Lung (tissue), 12 donors: ENCODE measurements around the gene HSD17B11. TPM values are rescaled to one million over a fixed set of nuclear protein-coding genes. Genes with fewer than 3 reads are reported as not detected.
A peak's percentile ranks its signal among the peaks of the same experiment; 100 is the strongest.
"Not testable (repeated sequence)": the region's sequence is repeated elsewhere in the genome, so short reads cannot be mapped to it uniquely, and the experiment has no call there.

ENCODE experiments used
- ATAC-seq: fragments of 200-7000 bp; cut with Tn5 transposase; one replicate; pipeline ENCODE4 v1.9.1; 2020; ENCODE audit warnings: moderate number of reproducible peaks; ENCODE audit not compliant: insufficient read depth, low FRiP score
- DNase-seq, 3 donors: peaks; one replicate each; pipeline ENCODE4 v3.0.0-alpha.2; 2013 to 2017
- H3K27ac ChIP-seq, 2 donors: one replicate each; pipeline ENCODE4 v1.5.1; 2013; ENCODE audit warnings: mild to moderate bottlenecking in 2 of 2, moderate library complexity in 2 of 2, control low read depth in 1 of 2, inconsistent platforms in 1 of 2, low read depth in 1 of 2, low read length in 1 of 2
- H3K27me3 ChIP-seq, 3 donors: one replicate each; pipeline ENCODE4 v1.5.1; 2013; ENCODE audit warnings: low read length in 2 of 3; ENCODE audit not compliant: control insufficient read depth in 3 of 3, insufficient read depth in 3 of 3
- H3K36me3 ChIP-seq, 4 donors: one replicate each; pipeline ENCODE4 v1.5.1; 2013; ENCODE audit warnings: low read length in 4 of 4, mild to moderate bottlenecking in 1 of 4, moderate library complexity in 1 of 4; ENCODE audit not compliant: control insufficient read depth in 4 of 4, insufficient read depth in 4 of 4
- H3K4me1 ChIP-seq, 5 donors: one replicate each; pipeline ENCODE4 v1.5.1; 2013; ENCODE audit warnings: low read length in 5 of 5, mild to moderate bottlenecking in 2 of 5, moderate library complexity in 1 of 5; ENCODE audit not compliant: control insufficient read depth in 5 of 5, insufficient read depth in 5 of 5
- H3K4me3 ChIP-seq: one replicate; pipeline ENCODE4 v1.5.1; 2013; ENCODE audit warnings: mild to moderate bottlenecking, control low read depth, moderate library complexity
- H3K9ac ChIP-seq, 2 donors: one replicate each; pipeline ENCODE4 v1.5.1; 2013; ENCODE audit warnings: low read length in 2 of 2, control low read depth in 1 of 2; ENCODE audit not compliant: insufficient read depth in 1 of 2
- H3K9me3 ChIP-seq, 4 donors: one replicate each; pipeline ENCODE4 v1.5.1; 2013; ENCODE audit warnings: low read length in 3 of 4, mild to moderate bottlenecking in 1 of 4, moderate library complexity in 1 of 4; ENCODE audit not compliant: control insufficient read depth in 4 of 4, insufficient read depth in 3 of 4
- WGBS, 2 donors: extraction: QIAGEN DNeasy Blood & Tissue Kit; methylation state at CpG; one replicate each; pipeline ENCODE4 v1.1.7; 2013; 5-methylcytosine and 5-hydroxymethylcytosine counted together
- polyA plus RNA-seq, 2 donors: library from polyadenylated mRNA; stranded (reverse); fragments of 200-250 nt; gene quantifications; one replicate each; pipeline ENCODE4 v1.2.1, GENCODE V29; 2013
- total RNA-seq, 2 donors: library from RNA; depleted of rRNA in 1 of 2; stranded (reverse); fragments of >200 nt in 1 of 2; gene quantifications; one replicate each; pipeline ENCODE4 v1.2.1, GENCODE V29; 2014 to 2021
- TF ChIP-seq, protein P1 (sequence below): IDR thresholded peaks from 2 replicates; pipeline ENCODE4 v1.5.1; 2012; ENCODE audit warnings: mild to moderate bottlenecking; ENCODE audit errors: control extremely low read depth, extremely low read depth
- donor health status: control.
- donor health status: control.
- donor health status: Bipolar disorder and iron deficiency.
- donor health status: healthy.
- donor health status: DM: yes; HTN: yes; CAD: no.

The HSD17B11 gene
- total and polyA plus RNA-seq, 4 donors = 43.0 to 109 (median 55.4) TPM

DNA sequence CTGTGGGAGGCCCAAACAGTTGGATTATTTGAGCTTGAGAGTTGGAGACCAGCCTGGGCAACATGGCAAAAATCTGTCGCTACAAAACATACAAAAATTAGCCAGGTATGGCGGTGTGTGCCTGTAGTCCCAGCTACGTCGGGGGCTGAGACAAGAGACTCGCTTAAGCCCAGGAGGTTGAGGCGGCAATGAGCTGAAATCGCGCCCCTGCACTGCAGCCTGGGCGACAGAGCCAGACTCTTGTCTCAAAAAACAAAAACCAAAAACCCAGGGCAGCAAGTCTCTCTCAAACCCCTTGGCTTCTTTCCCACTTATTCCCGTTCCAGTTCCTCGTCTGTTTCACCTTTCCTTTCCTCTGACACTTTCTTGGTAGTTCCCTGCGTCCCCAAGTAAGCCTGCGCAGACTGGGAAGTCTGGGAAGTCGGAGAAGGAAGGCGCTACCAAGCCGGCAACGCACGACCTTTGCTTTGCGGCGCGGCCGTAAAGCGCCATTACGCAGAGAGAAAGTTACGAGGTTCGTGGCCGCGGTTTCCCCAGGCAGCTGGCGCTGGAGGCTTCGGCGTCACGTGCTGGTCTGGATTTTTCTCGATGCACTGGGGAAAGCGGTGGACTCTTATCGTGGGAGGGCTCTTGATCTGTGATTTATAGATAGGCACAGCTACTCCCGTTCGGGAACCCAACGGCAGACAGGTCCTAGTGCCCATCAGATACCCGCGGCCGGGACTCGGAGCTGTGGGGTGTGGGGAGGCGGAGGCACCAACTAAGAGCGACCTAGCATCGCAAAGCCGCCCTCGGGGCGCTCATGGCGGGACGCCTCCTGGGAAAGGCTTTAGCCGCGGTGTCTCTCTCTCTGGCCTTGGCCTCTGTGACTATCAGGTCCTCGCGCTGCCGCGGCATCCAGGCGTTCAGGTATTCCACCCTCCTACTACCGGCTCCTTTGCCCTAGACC, 31.4 kb upstream of the HSD17B11 start, which contains the start of gene NUDT9:
Gene NUDT9, plus strand, starts transcription at position 470 of the 949 bp plus-strand sequence. Its CDS starts 333 bp downstream, at position 803.
- Histone ChIP-seq H3K4me3 (peak within 1 kb of the TSS; percentile 94), H3K36me3 (peaks cover 0 to 4% (median under 1%) of the 10 kb centered on the region in 4 donors), H3K9me3 (no peaks in the 10 kb centered on the region), H3K4me1 (peaks cover 0 to 12% (median 7%) of the 10 kb centered on the region in 5 donors), H3K27ac (peak within 1 kb of the TSS; percentile 92 to 93), H3K27me3 (no peaks in the 10 kb centered on the region), H3K9ac (peak within 1 kb of the TSS; percentile 85 to 97)
- TF ChIP-seq, protein P1, sequence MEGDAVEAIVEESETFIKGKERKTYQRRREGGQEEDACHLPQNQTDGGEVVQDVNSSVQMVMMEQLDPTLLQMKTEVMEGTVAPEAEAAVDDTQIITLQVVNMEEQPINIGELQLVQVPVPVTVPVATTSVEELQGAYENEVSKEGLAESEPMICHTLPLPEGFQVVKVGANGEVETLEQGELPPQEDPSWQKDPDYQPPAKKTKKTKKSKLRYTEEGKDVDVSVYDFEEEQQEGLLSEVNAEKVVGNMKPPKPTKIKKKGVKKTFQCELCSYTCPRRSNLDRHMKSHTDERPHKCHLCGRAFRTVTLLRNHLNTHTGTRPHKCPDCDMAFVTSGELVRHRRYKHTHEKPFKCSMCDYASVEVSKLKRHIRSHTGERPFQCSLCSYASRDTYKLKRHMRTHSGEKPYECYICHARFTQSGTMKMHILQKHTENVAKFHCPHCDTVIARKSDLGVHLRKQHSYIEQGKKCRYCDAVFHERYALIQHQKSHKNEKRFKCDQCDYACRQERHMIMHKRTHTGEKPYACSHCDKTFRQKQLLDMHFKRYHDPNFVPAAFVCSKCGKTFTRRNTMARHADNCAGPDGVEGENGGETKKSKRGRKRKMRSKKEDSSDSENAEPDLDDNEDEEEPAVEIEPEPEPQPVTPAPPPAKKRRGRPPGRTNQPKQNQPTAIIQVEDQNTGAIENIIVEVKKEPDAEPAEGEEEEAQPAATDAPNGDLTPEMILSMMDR = no peak
- ATAC-seq = peak; percentile 93
- WGBS, 2 donors = 1% methylated on average over 58 of the region's 58 CpGs
- DNase-seq = peak; percentile 96 to 98 (median 98)

DNA sequence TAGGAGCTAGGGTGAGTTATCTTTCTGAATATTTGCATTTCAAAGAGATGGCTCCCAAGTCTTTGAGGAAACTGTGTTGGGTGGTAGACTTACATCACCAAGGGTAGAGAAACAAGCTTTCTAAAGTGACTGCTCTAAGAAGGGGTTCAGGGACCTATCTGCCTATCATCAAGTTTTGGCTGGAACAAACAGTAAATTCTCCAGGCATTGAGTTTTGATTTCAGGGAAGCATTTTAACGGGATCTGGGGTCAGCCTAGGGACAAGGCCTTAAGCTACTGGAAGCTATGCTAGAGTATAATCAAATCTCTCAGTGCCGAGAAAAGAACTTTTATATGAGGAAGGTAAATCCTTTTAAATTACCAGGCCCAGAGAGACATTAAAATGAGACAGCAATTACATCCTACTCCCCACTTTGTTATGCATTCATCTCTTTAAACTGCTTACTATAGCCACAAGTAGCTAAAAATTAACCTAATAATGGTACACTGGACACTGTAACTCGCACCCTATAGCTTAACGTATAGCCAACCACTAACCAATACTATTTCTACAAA, 29.4 kb upstream of the HSD17B11 start:
- no peak for DNase-seq
- no peak overlapping the region for H3K9ac ChIP-seq
- H3K4me3 ChIP-seq = no peak overlapping the region
- WGBS, 2 donors = 86 to 95% methylated on average over 4 of the region's 4 CpGs
- no peak overlapping the region for H3K27ac ChIP-seq
- H3K9me3 ChIP-seq = no peaks in the 10 kb centered on the region
- TF ChIP-seq, protein P1 = no peak
- peaks cover 0 to 12% (median 7%) of the 10 kb centered on the region in 5 donors for H3K4me1 ChIP-seq
- no peaks in the 10 kb centered on the region for H3K36me3 ChIP-seq
- no peak for ATAC-seq
- H3K27me3 ChIP-seq = no peaks in the 10 kb centered on the region

DNA sequence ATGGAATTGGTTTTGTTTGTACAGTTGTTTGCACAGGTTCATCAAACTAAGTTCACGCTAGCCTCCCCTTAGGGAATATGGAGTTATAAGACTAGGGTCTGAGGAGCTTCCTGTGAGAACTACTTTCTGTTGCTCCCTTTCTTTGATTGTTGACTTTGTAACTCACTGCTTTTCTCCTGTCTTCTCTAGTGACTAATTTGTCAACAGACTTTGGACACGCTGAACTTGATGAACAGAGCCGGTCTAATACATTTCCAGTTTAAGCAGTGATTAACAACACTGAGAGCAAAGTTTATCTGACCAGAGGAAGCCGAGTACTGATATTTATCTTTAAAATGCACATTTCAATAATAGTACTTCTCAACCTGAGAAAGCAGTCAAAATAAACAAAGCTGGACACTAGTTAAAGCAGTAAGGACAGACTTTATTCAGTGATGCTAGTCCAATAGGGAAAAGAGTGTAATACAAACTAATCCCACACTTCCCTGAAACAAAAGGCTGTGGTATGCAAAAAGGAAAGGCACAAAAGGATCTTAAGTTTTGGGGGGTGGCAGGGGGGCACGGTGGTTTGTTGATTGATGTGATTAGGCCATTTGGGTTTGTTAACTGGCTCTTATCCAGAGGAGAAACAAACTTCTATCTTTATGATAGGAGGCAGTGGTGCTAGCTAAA, 28.7 kb upstream of the HSD17B11 start:
- Histone ChIP-seq H3K9ac (no peak overlapping the region), H3K4me1 (peaks cover 0 to 9% (median 2%) of the 10 kb centered on the region in 5 donors), H3K36me3 (no peaks in the 10 kb centered on the region), H3K4me3 (no peak overlapping the region), H3K27me3 (no peaks in the 10 kb centered on the region), H3K9me3 (no peaks in the 10 kb centered on the region), H3K27ac (no peak overlapping the region)
- no peak for DNase-seq
- 35 to 58% methylated on average over 5 of the region's 5 CpGs for WGBS, 2 donors
- no peak for ATAC-seq
- TF ChIP-seq, protein P1 = no peak

DNA sequence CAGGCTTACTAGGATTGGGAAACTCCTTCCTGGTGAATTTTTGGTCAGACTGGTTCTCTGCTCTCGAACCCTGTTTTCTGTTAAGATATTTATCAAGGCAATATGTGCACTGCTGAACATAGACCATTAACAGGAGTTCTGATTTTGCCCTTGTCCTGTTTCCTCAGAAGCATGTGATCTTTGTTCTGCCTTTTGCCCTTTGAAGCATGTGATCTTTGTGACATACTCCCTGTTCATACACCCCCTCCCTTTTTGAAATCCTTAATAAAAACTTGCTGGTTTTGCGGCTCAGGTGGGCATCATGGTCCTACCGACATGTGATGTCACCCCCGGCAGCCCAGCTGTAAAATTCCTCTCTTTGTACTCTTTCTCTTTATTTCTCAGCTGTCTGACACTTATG, 27.4 kb upstream of the HSD17B11 start:
- H3K9ac ChIP-seq, H3K27me3 ChIP-seq, H3K4me1 ChIP-seq, H3K36me3 ChIP-seq, H3K27ac ChIP-seq, H3K4me3 ChIP-seq, ATAC-seq, DNase-seq, H3K9me3 ChIP-seq: not testable (repeated sequence)
- 97 to 98% methylated on average over 4 of the region's 4 CpGs for WGBS, 2 donors
